ENCODE measurements around the gene ATAT1. TPM values are rescaled to one million over a fixed set of nuclear protein-coding genes. Genes with fewer than 3 reads are reported as not detected.

Gene ATAT1
- total and polyA plus RNA-seq, 2 of the 13 experiments (the other 11 are each of a cell fraction or from before 2014, with no cell fraction given): 9.2 to 23.6 TPM

DNA sequence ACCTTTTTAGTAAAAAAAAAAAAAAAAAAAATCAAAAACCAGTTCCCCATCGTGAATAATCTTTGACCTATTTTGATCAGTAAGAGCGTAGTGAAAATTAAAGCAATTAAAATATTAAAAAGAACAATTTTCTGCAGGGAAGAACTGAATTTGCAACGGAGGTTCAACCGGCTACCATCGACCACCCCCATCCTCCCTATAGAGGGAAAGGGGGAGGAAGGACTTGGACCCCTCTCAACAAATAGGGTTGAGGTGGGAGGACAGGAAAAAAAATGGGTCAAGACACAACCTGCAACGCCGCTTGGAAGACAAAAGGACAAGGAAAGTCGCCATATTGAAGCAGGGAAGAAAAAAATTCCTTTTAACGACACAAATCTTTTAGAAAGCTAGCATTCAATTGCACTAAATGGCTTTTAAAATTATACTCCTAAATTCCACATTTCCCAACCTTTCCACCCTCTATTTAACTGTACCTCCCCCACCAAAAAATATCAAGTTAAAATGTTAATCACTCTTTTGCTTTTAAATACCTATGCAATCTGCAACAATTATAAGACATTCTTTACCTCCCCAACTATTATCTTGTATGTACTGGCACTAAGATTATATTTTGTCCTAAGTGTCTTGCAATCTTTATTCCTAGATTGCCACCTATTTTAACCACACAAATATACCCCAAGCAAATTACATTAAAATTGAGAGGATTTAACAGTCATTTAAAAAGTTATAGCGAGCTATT is 11.3 kb upstream of the ATAT1 start (continued):
- TF ChIP-seq ZNF333 (CRISPR knock-in tag; IDR thresholded peaks at IDR 0.05; ENCODE audit: borderline replicate concordance): no peak
- TF ChIP-seq HNRNPUL1 (IDR thresholded peaks at IDR 0.05; ENCODE audit: low read depth, low read length): 0 out of 2 replicates have a peak, but pooled peaks have one; percentile 54
- no peak for TF ChIP-seq ZNF703 (CRISPR knock-in tag; IDR thresholded peaks at IDR 0.05; ENCODE audit: borderline replicate concordance)
- TF ChIP-seq, protein P1, sequence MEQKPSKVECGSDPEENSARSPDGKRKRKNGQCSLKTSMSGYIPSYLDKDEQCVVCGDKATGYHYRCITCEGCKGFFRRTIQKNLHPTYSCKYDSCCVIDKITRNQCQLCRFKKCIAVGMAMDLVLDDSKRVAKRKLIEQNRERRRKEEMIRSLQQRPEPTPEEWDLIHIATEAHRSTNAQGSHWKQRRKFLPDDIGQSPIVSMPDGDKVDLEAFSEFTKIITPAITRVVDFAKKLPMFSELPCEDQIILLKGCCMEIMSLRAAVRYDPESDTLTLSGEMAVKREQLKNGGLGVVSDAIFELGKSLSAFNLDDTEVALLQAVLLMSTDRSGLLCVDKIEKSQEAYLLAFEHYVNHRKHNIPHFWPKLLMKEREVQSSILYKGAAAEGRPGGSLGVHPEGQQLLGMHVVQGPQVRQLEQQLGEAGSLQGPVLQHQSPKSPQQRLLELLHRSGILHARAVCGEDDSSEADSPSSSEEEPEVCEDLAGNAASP (CRISPR knock-in tag; IDR thresholded peaks at IDR 0.05; ENCODE audit: borderline replicate concordance): peak; percentile 24; the same call in 1 of the 2 replicates
- TF ChIP-seq RBM22 (optimal IDR thresholded peaks at IDR 0.05; ENCODE audit: low read length): peak; percentile 97
- 0 out of 2 replicates have a peak, but pooled peaks have one; percentile 9 for TF ChIP-seq NR2F6 (IDR thresholded peaks at IDR 0.05)
- TF ChIP-seq NR2F6 (CRISPR knock-in tag; IDR thresholded peaks at IDR 0.05): no peak
- TF ChIP-seq, protein P2, sequence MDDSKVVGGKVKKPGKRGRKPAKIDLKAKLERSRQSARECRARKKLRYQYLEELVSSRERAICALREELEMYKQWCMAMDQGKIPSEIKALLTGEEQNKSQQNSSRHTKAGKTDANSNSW (CRISPR knock-in tag; IDR thresholded peaks at IDR 0.05; ENCODE audit: borderline replicate concordance): no peak
- no peak for TF ChIP-seq XRCC5 (optimal IDR thresholded peaks at IDR 0.05; ENCODE audit: low read length)
- peak; percentile 8; the same call in 1 of the 2 replicates for TF ChIP-seq NFIC (IDR thresholded peaks at IDR 0.05; ENCODE audit: low read length)
- TF ChIP-seq, protein P3, sequence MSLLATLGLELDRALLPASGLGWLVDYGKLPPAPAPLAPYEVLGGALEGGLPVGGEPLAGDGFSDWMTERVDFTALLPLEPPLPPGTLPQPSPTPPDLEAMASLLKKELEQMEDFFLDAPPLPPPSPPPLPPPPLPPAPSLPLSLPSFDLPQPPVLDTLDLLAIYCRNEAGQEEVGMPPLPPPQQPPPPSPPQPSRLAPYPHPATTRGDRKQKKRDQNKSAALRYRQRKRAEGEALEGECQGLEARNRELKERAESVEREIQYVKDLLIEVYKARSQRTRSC (CRISPR knock-in tag; IDR thresholded peaks at IDR 0.05; ENCODE audit: low read depth): peak; percentile 10; the same call in 1 of the 2 replicates
- no peak for TF ChIP-seq XBP1 (CRISPR knock-in tag; IDR thresholded peaks at IDR 0.05)
- TF ChIP-seq ETV6 (CRISPR knock-in tag; conservative IDR thresholded peaks at IDR 0.05): no peak
- peak; percentile 81; the same call in 1 of the 2 replicates for TF ChIP-seq KLF6 (CRISPR knock-in tag; IDR thresholded peaks at IDR 0.05)
- TF ChIP-seq, protein P4, sequence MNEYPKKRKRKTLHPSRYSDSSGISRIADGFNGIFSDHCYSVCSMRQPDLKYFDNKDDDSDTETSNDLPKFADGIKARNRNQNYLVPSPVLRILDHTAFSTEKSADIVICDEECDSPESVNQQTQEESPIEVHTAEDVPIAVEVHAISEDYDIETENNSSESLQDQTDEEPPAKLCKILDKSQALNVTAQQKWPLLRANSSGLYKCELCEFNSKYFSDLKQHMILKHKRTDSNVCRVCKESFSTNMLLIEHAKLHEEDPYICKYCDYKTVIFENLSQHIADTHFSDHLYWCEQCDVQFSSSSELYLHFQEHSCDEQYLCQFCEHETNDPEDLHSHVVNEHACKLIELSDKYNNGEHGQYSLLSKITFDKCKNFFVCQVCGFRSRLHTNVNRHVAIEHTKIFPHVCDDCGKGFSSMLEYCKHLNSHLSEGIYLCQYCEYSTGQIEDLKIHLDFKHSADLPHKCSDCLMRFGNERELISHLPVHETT (CRISPR knock-in tag; conservative IDR thresholded peaks at IDR 0.05): peak; percentile 44; the same call in 1 of the 2 replicates
- peak; percentile 11; the same call in 1 of the 2 replicates for TF ChIP-seq SP4 (CRISPR knock-in tag; IDR thresholded peaks at IDR 0.05)
- TF ChIP-seq, protein P5, sequence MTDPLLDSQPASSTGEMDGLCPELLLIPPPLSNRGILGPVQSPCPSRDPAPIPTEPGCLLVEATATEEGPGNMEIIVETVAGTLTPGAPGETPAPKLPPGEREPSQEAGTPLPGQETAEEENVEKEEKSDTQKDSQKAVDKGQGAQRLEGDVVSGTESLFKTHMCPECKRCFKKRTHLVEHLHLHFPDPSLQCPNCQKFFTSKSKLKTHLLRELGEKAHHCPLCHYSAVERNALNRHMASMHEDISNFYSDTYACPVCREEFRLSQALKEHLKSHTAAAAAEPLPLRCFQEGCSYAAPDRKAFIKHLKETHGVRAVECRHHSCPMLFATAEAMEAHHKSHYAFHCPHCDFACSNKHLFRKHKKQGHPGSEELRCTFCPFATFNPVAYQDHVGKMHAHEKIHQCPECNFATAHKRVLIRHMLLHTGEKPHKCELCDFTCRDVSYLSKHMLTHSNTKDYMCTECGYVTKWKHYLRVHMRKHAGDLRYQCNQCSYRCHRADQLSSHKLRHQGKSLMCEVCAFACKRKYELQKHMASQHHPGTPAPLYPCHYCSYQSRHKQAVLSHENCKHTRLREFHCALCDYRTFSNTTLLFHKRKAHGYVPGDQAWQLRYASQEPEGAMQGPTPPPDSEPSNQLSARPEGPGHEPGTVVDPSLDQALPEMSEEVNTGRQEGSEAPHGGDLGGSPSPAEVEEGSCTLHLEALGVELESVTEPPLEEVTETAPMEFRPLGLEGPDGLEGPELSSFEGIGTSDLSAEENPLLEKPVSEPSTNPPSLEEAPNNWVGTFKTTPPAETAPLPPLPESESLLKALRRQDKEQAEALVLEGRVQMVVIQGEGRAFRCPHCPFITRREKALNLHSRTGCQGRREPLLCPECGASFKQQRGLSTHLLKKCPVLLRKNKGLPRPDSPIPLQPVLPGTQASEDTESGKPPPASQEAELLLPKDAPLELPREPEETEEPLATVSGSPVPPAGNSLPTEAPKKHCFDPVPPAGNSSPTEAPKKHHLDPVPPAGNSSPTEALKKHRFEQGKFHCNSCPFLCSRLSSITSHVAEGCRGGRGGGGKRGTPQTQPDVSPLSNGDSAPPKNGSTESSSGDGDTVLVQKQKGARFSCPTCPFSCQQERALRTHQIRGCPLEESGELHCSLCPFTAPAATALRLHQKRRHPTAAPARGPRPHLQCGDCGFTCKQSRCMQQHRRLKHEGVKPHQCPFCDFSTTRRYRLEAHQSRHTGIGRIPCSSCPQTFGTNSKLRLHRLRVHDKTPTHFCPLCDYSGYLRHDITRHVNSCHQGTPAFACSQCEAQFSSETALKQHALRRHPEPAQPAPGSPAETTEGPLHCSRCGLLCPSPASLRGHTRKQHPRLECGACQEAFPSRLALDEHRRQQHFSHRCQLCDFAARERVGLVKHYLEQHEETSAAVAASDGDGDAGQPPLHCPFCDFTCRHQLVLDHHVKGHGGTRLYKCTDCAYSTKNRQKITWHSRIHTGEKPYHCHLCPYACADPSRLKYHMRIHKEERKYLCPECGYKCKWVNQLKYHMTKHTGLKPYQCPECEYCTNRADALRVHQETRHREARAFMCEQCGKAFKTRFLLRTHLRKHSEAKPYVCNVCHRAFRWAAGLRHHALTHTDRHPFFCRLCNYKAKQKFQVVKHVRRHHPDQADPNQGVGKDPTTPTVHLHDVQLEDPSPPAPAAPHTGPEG (CRISPR knock-in tag; IDR thresholded peaks at IDR 0.05): 0 out of 2 replicates have a peak, but pooled peaks have one; percentile 14
- TF ChIP-seq, protein P6, sequence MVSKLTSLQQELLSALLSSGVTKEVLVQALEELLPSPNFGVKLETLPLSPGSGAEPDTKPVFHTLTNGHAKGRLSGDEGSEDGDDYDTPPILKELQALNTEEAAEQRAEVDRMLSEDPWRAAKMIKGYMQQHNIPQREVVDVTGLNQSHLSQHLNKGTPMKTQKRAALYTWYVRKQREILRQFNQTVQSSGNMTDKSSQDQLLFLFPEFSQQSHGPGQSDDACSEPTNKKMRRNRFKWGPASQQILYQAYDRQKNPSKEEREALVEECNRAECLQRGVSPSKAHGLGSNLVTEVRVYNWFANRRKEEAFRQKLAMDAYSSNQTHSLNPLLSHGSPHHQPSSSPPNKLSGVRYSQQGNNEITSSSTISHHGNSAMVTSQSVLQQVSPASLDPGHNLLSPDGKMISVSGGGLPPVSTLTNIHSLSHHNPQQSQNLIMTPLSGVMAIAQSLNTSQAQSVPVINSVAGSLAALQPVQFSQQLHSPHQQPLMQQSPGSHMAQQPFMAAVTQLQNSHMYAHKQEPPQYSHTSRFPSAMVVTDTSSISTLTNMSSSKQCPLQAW (CRISPR knock-in tag; IDR thresholded peaks at IDR 0.05): 0 out of 2 replicates have a peak, but pooled peaks have one; percentile 9
